GM06990 (cell line): Measurements from ENCODE around the gene SLC16A3.

Source experiments
- DNase-seq: peaks from one replicate; pipeline ENCODE4 v3.0.0-alpha.2; 2011; ENCODE audit not compliant: insufficient read length; ENCODE audit errors: extremely low read depth
- H3K27me3 ChIP-seq: replicated peaks from 2 replicates; pipeline ENCODE4 v1.6.0; 2011; ENCODE audit warnings: low read length; ENCODE audit not compliant: control insufficient read depth, insufficient read depth
- H3K36me3 ChIP-seq: 2 replicates; pipeline ENCODE4 v1.5.1; 2011; ENCODE audit warnings: low read length; ENCODE audit not compliant: control insufficient read depth, insufficient read depth
- H3K4me3 ChIP-seq: replicated peaks from 2 replicates; pipeline ENCODE4 v1.5.1; 2011; ENCODE audit warnings: low read depth, mild to moderate bottlenecking, control low read depth, low read length
- TF ChIP-seq, protein P1 (sequence below): IDR thresholded peaks from 2 replicates; pipeline ENCODE4 v1.5.1; 2011; ENCODE audit warnings: low read length, control low read depth, mild to moderate bottlenecking, inconsistent platforms; ENCODE audit not compliant: insufficient read depth, poor library complexity, severe bottlenecking

Gene SLC16A3

DNA sequence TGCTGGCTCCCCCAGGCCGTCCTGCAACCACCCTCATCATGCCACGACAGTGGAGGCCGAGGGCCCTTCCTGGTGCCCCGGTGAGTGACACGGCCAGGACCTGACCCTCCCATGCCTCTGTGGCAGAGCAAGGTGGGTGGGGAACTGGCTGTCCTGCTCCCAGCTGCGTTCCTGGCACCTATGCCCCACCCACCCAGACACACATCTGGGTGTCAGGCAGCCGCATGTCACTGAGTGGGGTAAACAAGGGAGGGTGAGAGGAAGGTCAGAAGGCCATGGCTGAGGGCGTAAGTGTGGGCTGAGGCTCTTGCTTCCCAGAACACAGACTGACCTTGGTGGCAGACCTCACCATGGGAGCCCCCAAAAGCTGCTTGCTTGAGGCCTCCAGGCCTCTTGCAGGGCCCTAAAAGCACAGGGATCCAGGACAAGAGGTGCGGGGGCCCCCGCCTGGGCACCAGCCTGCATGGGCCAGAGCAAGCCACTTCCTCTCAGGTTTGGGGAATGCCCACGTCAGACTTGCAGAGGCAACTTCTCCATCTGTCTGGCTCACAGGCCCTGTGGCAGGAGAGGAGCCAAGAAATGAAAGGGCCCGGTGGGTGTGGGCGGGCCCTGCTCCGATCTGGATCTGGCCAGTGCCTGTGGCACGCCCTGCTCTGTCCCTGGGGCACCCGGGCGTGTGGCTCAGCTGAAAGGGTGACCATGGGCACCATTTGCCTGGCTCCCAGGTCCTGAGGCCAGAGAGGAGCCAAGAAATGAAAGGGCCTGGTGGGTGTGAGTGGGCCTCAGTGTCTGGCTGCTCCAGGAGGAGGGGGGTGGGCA lies 12.3 kb upstream of the SLC16A3 start:
- H3K36me3 ChIP-seq, result no peaks in the 10 kb centered on the region
- peak; percentile 74 for DNase-seq
- no peaks in the 10 kb centered on the region for H3K27me3 ChIP-seq
- H3K4me3 ChIP-seq, result no peak overlapping the region
- TF ChIP-seq, protein P1, sequence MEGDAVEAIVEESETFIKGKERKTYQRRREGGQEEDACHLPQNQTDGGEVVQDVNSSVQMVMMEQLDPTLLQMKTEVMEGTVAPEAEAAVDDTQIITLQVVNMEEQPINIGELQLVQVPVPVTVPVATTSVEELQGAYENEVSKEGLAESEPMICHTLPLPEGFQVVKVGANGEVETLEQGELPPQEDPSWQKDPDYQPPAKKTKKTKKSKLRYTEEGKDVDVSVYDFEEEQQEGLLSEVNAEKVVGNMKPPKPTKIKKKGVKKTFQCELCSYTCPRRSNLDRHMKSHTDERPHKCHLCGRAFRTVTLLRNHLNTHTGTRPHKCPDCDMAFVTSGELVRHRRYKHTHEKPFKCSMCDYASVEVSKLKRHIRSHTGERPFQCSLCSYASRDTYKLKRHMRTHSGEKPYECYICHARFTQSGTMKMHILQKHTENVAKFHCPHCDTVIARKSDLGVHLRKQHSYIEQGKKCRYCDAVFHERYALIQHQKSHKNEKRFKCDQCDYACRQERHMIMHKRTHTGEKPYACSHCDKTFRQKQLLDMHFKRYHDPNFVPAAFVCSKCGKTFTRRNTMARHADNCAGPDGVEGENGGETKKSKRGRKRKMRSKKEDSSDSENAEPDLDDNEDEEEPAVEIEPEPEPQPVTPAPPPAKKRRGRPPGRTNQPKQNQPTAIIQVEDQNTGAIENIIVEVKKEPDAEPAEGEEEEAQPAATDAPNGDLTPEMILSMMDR, result peak; percentile 25

DNA sequence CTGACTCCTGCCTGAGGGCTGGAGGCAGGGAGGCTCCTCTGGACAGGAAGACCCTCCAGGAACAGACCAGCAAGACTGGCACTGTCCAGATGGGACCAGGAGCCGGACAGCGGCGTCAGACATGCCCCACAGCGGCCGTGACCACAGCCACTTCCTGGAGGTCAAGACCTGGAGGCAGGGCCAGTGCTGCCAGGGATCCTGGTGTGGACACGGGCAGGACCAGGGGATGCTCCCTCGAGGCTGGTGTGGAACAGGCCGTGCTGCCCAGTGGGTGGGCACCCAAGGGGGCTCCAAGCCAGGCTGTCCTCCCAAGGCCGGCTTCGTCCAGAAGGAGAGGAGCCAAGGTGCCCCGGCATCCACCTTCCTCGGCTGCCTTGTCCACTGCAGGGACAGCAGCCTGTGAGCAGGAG lies 11.7 kb upstream of the SLC16A3 start:
- TF ChIP-seq, protein P1, result no peak
- DNase-seq, result no peak
- H3K27me3 ChIP-seq, result no peaks in the 10 kb centered on the region
- H3K36me3 ChIP-seq, result no peaks in the 10 kb centered on the region
- no peak overlapping the region for H3K4me3 ChIP-seq

DNA sequence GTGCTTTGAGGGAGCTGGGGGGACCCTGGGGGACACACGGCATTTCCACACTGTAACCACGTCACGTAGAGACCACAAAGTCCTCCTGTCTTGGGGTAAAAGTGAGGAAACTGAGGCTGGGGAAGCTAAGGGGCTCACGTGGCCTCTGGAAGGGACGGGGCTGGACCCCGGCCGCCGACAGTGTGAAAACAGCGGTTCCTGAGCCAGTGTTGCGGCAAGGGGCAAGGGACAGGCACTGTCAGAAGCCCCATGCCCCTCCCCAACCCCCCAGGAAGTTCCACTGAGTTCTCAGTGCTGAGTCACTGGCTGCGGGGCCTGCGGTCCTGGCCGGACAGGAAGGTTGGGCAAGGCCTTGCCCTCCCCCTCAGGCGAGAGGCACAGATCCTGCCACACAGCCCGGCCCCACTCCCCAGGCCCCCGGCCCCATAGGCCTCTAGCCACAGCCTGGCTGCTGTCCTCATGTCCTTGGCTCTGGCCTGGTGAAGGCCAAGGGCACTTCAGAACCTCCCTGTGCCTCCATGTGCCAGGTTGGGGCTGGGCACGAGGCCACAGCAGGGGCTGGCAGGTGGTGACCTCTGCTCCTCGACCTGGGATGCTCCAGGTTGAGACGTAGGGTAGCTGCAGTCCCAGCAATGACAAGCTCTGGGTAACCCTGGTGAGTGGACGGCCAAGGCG lies 11.2 kb upstream of the SLC16A3 start:
- no peaks in the 10 kb centered on the region for H3K27me3 ChIP-seq
- no peak overlapping the region for H3K4me3 ChIP-seq
- DNase-seq, result no peak
- H3K36me3 ChIP-seq, result no peaks in the 10 kb centered on the region
- TF ChIP-seq, protein P1, result no peak

DNA sequence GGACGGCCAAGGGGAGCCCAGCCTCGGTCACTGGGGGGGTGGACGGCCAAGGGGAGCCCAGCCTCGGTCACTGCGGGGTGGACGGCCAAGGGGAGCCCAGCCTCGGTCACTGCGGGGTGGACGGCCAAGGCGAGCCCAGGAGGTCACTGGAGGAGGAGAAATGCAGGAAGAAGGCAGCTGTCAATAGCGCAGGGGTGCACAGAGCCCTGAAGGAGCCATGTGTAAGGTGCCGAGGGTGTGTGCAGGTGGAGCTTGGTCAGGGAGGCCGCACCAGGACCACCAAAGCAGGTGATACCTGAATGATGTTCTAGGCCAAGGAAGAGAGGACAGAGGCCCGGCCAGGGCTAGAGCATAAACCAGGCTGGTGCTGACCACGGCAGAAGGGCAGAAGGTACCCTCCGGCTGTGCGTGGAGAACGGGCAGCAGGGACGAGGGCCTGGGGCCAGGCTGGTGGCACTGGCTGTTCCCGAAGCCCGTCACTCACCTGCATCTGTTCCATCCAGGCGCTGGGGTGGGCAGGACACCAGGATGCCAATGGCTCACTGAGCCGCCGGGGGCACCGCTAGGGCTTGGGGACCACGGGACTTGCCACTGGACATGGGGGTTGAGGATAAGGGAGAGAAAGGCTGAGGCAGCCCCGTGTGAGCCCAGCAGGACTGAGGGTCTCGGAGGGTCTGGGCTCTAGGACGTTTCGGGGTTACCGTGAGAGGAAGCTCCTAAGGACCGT lies 10.3 kb upstream of the SLC16A3 start:
- no peak overlapping the region for H3K4me3 ChIP-seq
- H3K36me3 ChIP-seq, result no peaks in the 10 kb centered on the region
- no peaks in the 10 kb centered on the region for H3K27me3 ChIP-seq
- TF ChIP-seq, protein P1, result peak; percentile 6
- DNase-seq, result no peak

DNA sequence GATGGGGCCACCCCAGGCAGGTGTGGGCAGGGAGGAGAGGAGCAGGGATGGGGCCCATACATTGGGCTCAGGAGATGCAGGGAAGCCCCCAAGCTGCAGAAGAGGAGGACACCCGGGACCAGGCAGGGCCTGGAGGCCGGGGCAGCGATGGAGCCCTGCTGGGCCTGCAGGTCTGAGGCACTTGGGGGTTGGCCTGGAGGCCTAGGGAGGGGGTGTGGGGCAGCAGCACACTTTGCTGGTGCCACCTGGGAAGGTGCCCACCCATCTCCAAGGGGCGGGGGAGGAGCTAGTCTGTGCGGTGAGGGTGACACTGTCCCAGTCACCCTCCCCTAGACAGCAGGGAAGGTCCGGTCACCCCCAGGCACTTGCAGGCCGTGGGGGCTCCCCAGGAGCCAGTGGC lies 9.8 kb upstream of the SLC16A3 start:
- Histone ChIP-seq H3K27me3 (no peaks in the 10 kb centered on the region), H3K36me3 (no peaks in the 10 kb centered on the region), H3K4me3 (no peak overlapping the region)
- DNase-seq, result no peak
- TF ChIP-seq, protein P1, result no peak
